Ovary (tissue), 3 donors: ENCODE measurements around the gene SOCS2.

Experiments
- EP300 ChIP-seq: sonication (generic); formaldehyde crosslinking; IDR thresholded peaks from one replicate; pipeline ENCODE4 v1.6.1; 2017; ENCODE audit warnings: antibody characterized with exemption
- POLR2A ChIP-seq: fragments of 450-650 bp; IDR thresholded peaks from one replicate; pipeline ENCODE4 v1.6.1; 2017; ENCODE audit warnings: antibody characterized with exemption, mild to moderate bottlenecking, moderate library complexity
- TF ChIP-seq, protein P1 (sequence below), 3 donors: fragments of 450-650 bp in 2 of 3; fragments of 200-600 bp in 1 of 3; IDR thresholded peaks; one replicate each; pipeline versions ENCODE4 v1.5.1 to v1.8.0; 2016 to 2022; ENCODE audit warnings: antibody characterized with exemption in 3 of 3, mild to moderate bottlenecking in 1 of 3
- donor health status: DM: no; HTN: no; CAD: no.

DNA sequence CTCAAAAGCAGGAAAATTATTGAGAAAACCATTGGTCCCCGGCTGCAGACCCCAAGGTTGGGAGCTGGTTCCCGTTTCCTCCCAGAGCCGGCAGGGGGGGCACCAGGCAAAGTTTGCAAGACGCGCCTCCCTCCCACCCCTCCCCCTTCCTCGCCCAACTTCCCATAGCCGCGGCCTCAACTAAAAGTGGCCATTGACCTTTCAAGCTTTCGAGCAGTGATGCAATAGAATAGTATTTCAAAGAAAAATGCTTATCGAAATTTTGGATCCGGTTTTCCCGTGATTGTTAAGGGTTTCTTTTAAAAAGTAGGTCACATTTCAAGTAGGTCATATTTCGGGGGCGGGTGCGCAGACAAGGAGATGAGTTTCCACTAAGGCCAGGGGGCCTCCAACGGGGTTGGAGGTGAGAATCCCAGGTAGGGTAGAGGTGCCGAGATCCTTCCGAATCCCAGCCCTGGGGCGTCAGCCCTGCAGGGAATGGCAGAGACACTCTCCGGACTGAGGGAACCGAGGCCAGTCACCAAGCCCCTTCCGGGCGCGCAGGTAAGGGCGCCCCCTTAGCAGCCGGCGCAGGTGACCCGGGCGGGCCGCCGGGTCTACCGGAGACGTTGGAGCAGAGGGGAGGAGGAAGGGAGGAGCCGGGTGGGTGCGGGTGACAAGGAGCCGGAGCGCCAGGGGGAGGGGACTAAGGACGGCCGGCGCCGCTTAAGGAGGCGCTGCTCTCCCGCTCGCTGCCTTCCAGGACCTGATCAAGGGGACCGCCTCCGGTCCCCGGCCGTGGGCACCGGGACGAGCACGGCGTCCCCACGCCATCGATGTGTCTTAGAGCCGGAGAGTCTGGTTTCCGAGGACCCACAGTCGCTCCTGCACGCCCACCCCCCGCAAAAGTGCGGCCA is 2.6 kb upstream of the SOCS2 start:
- TF ChIP-seq, protein P1, sequence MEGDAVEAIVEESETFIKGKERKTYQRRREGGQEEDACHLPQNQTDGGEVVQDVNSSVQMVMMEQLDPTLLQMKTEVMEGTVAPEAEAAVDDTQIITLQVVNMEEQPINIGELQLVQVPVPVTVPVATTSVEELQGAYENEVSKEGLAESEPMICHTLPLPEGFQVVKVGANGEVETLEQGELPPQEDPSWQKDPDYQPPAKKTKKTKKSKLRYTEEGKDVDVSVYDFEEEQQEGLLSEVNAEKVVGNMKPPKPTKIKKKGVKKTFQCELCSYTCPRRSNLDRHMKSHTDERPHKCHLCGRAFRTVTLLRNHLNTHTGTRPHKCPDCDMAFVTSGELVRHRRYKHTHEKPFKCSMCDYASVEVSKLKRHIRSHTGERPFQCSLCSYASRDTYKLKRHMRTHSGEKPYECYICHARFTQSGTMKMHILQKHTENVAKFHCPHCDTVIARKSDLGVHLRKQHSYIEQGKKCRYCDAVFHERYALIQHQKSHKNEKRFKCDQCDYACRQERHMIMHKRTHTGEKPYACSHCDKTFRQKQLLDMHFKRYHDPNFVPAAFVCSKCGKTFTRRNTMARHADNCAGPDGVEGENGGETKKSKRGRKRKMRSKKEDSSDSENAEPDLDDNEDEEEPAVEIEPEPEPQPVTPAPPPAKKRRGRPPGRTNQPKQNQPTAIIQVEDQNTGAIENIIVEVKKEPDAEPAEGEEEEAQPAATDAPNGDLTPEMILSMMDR (IDR thresholded peaks at IDR 0.05) = peak; percentile 58 to 88 (median 67)
- TF ChIP-seq EP300 (no peak), POLR2A (no peak)
